Measurements from ENCODE around the gene PUDP. TPM values are rescaled to one million over a fixed set of nuclear protein-coding genes. Genes with fewer than 3 reads are reported as not detected.
"Not testable (repeated sequence)": the region's sequence is repeated elsewhere in the genome, so short reads cannot be mapped to it uniquely, and the experiment has no call there.

Gene PUDP
- polyA plus RNA-seq, 3 donors: 23.5 to 26.7 (median 24.2) TPM

- DNase-seq (ENCODE audit: low read depth in 3 of 3, low spot score in 2 of 3): no peak
These were observed 37.1 kb downstream of the PUDP start for GRCh38 chrX:7110821-7111276.

- DNase-seq (ENCODE audit: low read depth in 3 of 3, low spot score in 2 of 3): no peak
These were observed 37.8 kb downstream of the PUDP start for GRCh38 chrX:7109838-7110793.

DNA sequence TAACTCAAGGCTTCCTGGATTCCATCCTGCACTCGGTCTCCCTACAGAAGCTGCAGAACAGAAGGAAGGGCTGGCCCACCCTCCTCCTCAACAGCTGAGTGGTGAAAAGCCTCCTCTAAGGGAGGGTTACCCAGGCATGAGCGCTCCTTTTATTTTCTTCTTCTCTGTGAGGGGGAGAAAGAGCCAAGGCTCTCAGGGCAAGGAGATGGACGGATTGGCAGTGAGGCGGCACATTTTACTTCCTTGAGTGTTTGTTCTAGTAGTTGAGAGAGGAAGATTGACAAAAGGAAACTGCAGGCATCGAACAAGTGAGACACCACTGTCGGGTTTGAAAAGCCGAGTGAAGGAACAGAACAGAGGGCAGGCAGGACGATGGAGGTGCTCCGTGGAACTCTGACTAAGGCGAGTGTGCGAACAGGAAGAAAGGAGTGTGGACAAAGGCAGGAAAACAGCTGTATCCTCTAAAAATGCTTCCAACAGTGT is 38.9 kb downstream of the PUDP start:
- no peak for DNase-seq (ENCODE audit: low read depth in 3 of 3, low spot score in 2 of 3)

- DNase-seq (ENCODE audit: low read depth in 3 of 3, low spot score in 2 of 3): no peak
These were observed 39.9 kb downstream of the PUDP start for GRCh38 chrX:7108030-7108429.

DNA sequence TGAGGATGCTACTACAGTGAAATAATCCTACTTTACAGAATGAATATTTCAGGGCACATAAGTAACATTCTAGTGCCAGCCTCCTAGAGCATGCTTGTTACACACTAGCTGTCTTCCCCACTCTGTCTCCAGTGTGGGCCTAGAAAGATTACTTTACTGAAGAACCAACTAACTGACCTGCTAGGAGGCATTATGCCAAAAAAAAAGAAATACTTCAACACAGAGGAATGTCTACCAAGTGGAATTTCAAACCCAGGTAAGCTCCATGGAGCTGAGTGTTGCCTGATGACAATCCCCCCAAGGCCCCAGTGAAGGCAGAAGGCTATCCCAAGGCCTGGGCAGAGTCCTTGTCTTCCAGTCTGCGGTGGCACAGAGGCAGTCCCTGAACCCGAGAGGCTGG is 41.3 kb downstream of the PUDP start:
- no peak for DNase-seq (ENCODE audit: low read depth in 3 of 3, low spot score in 2 of 3)

DNA sequence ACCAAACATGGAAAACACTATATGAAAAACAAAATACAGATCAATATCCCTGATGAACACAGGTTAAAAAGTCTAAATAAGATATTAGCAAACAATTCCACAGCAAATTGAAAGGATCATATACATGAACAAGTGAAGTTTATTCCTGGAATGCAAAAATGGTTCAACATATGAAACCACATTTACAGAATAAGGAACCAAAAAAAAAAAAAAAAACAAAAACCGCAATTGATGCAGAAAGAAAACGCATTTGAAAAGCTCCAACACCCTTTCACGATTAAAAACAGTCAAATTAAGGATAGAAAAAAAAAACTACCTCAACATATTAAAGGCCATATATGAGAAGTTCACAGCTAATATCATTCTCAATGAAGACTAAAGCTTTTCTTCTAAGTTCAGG is 45.8 kb downstream of the PUDP start:
- no peak for DNase-seq (ENCODE audit: low read depth in 3 of 3, low spot score in 2 of 3)

- no peak for DNase-seq (ENCODE audit: low read depth in 3 of 3, low spot score in 2 of 3)
These were observed 47.9 kb downstream of the PUDP start for GRCh38 chrX:7100022-7100421.

GRCh38 chrX:7095657-7096056 is 52.3 kb downstream of the PUDP start:
- not testable (repeated sequence) for DNase-seq (ENCODE audit: low read depth in 3 of 3, low spot score in 2 of 3)

- no peak for DNase-seq (ENCODE audit: low read depth in 3 of 3, low spot score in 2 of 3)
These were observed 54.6 kb downstream of the PUDP start for GRCh38 chrX:7093305-7093704.

DNA sequence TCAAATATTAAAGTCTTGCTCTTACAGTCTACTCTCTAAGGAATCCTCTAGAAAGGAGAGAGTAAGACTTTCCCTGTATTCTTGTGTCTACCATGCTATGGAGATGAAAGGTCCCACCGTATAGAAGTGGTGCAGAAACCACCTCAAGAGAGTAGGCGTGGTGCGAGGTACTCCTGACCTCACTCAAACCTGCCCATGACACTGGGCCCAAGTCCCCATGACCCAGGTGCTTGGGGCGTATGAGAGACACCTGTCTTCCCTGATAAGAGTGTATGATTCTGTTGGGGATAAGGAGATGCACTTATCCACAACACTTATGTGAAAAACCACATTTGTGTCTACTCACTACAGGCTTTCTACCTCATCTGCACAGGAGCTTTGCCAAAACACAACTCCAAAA is 55.4 kb downstream of the PUDP start:
- DNase-seq (ENCODE audit: low read depth in 3 of 3, low spot score in 2 of 3): no peak

DNA sequence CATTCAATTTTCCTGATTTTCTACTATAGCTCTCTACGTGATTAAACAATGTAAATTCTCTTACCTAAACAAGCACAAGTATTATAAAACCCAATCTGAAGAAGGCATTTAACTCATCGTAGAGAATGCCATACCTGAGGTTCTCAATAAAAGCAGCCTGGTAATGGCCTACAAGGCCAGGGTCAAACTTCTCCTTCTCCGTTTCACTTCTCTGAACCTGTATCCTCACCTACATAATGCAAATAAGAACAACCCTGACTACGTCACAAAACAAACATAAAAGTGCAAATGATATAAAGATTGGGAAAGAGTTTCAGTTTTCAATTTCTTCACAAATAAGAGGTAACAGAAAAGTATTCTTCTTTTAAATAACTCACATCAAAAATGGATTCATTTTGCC is 56.0 kb downstream of the PUDP start:
- no peak for DNase-seq (ENCODE audit: low read depth in 3 of 3, low spot score in 2 of 3)

- DNase-seq (ENCODE audit: low read depth in 3 of 3, low spot score in 2 of 3): no peak
These were observed 57.3 kb downstream of the PUDP start for GRCh38 chrX:7090641-7091040.

DNA sequence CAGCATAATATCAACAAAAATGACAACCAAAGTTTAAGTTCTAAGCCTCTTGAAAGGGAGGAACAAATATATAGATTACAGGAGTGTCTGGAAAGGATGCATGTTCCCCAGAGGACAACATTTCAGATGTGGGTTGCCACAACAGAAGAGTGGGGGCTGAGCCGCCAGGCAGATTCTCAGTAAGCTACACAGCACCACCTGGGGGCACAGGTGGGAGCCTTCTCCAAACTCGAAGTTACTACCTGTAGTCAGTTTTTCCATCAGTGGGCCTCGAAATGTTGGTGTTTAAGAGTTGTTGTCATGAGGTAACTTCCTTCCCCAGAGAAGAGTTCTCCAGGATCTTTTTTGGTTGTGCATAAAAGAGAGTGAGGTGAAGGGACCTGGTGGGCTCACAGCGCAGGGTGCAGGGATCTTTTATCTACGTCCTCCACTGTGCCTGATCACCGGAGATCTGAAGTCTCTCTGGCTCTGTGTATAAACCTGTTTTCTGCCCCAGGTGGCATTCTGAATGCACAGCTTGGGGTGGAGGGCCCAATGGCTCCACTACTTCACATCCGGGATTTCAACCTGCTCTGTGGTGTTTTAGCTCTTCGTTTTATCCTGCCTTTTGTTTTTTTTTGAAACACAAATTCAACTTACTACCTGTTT is 58.9 kb downstream of the PUDP start:
- DNase-seq (ENCODE audit: low read depth in 3 of 3, low spot score in 2 of 3): no peak

DNA sequence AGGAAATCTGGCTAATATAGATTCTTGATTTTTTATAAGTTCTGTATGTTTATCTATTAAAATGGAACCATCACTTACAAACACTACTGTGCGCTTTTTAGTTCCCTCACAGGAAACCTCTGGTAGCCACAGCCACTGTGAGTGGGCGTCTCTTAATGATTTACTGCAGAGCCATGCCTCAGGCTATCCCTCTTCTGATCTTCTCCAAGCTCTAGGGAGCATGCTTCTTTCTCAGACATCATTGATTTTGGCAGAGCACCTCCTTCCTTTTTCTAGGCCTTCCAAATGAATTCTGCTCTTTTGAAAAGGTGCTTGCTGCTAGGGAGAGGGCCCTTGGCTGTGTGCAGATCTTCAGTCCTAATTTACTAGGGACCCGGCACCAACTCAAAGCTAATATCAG is 61.6 kb downstream of the PUDP start:
- no peak for DNase-seq (ENCODE audit: low read depth in 3 of 3, low spot score in 2 of 3)

- DNase-seq (ENCODE audit: low read depth in 3 of 3, low spot score in 2 of 3): no peak
These were observed 62.1 kb downstream of the PUDP start for GRCh38 chrX:7085879-7086278.

DNA sequence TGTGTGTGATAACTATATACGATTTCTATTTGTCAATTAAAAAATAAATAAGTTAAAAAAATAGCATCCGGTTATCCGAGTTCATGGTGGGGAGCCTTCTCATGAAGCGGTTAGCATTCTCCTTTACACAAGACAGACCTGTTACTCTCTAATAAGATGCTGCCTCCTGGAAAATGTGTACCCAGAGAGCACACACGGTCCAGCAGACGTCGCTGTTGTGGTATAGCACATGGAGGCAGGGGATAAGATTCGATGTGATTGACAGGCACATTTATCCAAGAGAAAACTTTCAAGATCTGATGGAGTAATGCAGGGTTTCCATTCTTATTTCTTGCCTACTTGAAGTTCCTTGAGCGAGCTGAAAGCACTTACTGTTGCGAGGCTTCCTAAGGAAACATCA is 63.1 kb downstream of the PUDP start:
- DNase-seq (ENCODE audit: low read depth in 3 of 3, low spot score in 2 of 3): no peak

GRCh38 chrX:7083468-7084396 is 64.2 kb downstream of the PUDP start:
- DNase-seq (ENCODE audit: low read depth in 3 of 3, low spot score in 2 of 3): no peak

GRCh38 chrX:7083021-7083420 is 64.9 kb downstream of the PUDP start:
- DNase-seq (ENCODE audit: low read depth in 3 of 3, low spot score in 2 of 3): no peak

- DNase-seq (ENCODE audit: low read depth in 3 of 3, low spot score in 2 of 3): no peak
These were observed 65.4 kb downstream of the PUDP start for GRCh38 chrX:7082556-7082955.

Measured in right renal cortex interstitium (tissue), 3 donors.